Measurements from ENCODE around the gene ANKRD34A. TPM values are rescaled to one million over a fixed set of nuclear protein-coding genes. Genes with fewer than 3 reads are reported as not detected.
"Not testable (repeated sequence)": the region's sequence is repeated elsewhere in the genome, so short reads cannot be mapped to it uniquely, and the experiment has no call there.

The ANKRD34A gene
- total and polyA plus RNA-seq, 9 donors: 0.48 to 5.2 (median 2.3) TPM

DNA sequence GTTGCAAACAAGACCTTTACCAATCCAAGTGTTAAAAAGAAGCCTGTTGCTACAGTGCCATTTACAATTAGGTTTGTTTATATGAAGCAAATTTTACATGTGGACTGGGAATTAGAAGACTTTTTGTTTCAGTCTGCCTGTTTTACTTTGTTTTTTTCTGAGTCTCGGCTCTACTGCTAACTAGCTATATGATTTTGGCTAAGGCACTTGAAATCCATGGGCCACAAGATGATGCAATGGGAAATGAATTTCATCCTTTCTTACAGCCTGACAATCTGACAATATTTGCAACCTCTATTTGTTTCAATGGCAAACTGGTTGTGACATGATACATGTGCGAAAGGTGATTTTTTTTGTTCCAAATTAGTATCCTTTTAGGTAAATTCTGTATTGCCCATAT lies 42.1 kb downstream of the ANKRD34A start:
- H3K36me3 ChIP-seq: no peaks in the 10 kb centered on the region
- no peaks in the 10 kb centered on the region for H3K27me3 ChIP-seq
- H3K4me3 ChIP-seq: no peak overlapping the region
- WGBS, 3 donors: 68 to 73% (median 68%) methylated on average over 2 of the region's 2 CpGs
- peaks cover 13% of the 10 kb centered on the region for H3K4me1 ChIP-seq (ENCODE audit: insufficient read depth)
- no peak overlapping the region for H3K27ac ChIP-seq
- no peaks in the 10 kb centered on the region for H3K9me3 ChIP-seq
- TF ChIP-seq, protein P1, sequence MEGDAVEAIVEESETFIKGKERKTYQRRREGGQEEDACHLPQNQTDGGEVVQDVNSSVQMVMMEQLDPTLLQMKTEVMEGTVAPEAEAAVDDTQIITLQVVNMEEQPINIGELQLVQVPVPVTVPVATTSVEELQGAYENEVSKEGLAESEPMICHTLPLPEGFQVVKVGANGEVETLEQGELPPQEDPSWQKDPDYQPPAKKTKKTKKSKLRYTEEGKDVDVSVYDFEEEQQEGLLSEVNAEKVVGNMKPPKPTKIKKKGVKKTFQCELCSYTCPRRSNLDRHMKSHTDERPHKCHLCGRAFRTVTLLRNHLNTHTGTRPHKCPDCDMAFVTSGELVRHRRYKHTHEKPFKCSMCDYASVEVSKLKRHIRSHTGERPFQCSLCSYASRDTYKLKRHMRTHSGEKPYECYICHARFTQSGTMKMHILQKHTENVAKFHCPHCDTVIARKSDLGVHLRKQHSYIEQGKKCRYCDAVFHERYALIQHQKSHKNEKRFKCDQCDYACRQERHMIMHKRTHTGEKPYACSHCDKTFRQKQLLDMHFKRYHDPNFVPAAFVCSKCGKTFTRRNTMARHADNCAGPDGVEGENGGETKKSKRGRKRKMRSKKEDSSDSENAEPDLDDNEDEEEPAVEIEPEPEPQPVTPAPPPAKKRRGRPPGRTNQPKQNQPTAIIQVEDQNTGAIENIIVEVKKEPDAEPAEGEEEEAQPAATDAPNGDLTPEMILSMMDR (IDR thresholded peaks at IDR 0.05): no peak
- TF ChIP-seq POLR2A (IDR thresholded peaks at IDR 0.05) (no peak), EP300 (IDR thresholded peaks at IDR 0.05) (no peak)
- intact Hi-C loops (cut with DNase I): no loop called here
- DNase-seq: no peak

DNA sequence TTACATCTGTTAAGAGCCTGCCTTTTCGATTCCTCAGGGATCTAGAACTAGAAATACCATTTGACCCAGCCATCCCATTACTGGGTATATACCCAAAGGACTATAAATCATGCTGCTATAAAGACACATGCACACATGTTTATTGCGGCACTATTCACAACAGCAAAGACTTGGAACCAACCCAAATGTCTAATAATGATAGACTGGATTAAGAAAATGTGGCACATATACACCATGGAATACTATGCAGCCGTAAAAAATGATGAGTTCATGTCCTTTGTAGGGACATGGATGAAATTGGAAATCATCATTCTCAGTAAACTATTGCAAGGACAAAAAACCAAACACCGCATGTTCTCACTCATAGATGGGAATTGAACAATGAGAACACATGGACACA lies 44.1 kb downstream of the ANKRD34A start:
- DNase-seq; H3K9me3 ChIP-seq; H3K27me3 ChIP-seq; intact Hi-C loops (cut with DNase I); H3K4me3 ChIP-seq; H3K36me3 ChIP-seq; H3K27ac ChIP-seq: not testable (repeated sequence)
- 84 to 87% (median 87%) methylated on average over 2 to 3 of the region's 4 CpGs for WGBS, 3 donors
- peaks cover 11% of the 10 kb centered on the region for H3K4me1 ChIP-seq (ENCODE audit: insufficient read depth)

GRCh38 chr1:145918992-145919939 lies 45.1 kb downstream of the ANKRD34A start:
- intact Hi-C loops (cut with DNase I): loop anchor here in 2 of 4 donors (5.0 kb wide), 1 partner anchor 43 kb away; the partner anchor contains the start of genes ANKRD34A (in 2 of the 2) and POLR3GL (in 2 of the 2)
- Histone ChIP-seq H3K27me3 (no peaks in the 10 kb centered on the region), H3K4me3 (peak overlapping the region; percentile 59), H3K27ac (peak overlapping the region; percentile 60 to 64), H3K9me3 (no peaks in the 10 kb centered on the region), H3K36me3 (no peaks in the 10 kb centered on the region), H3K4me1 (ENCODE audit: insufficient read depth) (peaks cover 11% of the 10 kb centered on the region)
- no peak for TF ChIP-seq POLR2A (IDR thresholded peaks at IDR 0.05)
- TF ChIP-seq EP300 (IDR thresholded peaks at IDR 0.05): no peak
- TF ChIP-seq, protein P1 (IDR thresholded peaks at IDR 0.05): no peak
- WGBS, 3 donors: 1 to 2% (median 1%) methylated on average over 33 of the region's 33 CpGs
- peak; percentile 63 to 79 (median 69) for DNase-seq

- H3K36me3 ChIP-seq: no peaks in the 10 kb centered on the region
- no peak for TF ChIP-seq EP300 (IDR thresholded peaks at IDR 0.05)
- TF ChIP-seq POLR2A (IDR thresholded peaks at IDR 0.05): peak; percentile 53
- TF ChIP-seq, protein P1 (IDR thresholded peaks at IDR 0.05): peak in 1 of 3 donors; percentile 27
- no peaks in the 10 kb centered on the region for H3K9me3 ChIP-seq
- peak within 1 kb of the TSS; percentile 59 for H3K4me3 ChIP-seq
- intact Hi-C loops (cut with DNase I): loop anchor here in 2 of 4 donors (5.0 kb wide), 1 partner anchor 44 kb away; the partner anchor contains the start of genes ANKRD34A (in 2 of the 2) and POLR3GL (in 2 of the 2)
- peak within 1 kb of the TSS; percentile 60 to 64 for H3K27ac ChIP-seq
- 0 to 2% (median 1%) methylated on average over 50 to 51 of the region's 51 CpGs for WGBS, 3 donors
- peak; percentile 87 to 93 (median 91) for DNase-seq
- no peaks in the 10 kb centered on the region for H3K27me3 ChIP-seq
- peaks cover 11% of the 10 kb centered on the region for H3K4me1 ChIP-seq (ENCODE audit: insufficient read depth)
Measured at GRCh38 chr1:145918144-145918991, 46.0 kb downstream of the ANKRD34A start, which contains the start of gene PEX11B. Gene PEX11B, minus strand, starts transcription at chr1:145918717. Its CDS starts 29 bp downstream, at chr1:145918688.

All from ovary (tissue), 9 donors.